NCI-H1930 (cell line): ENCODE measurements around the gene MRO.
"Not testable (repeated sequence)": the region's sequence is repeated elsewhere in the genome, so short reads cannot be mapped to it uniquely, and the experiment has no call there.

Source experiments
- DNase-seq, 2 experiments: peaks; one replicate each; lab custom pipeline; 2025; lab: John Stamatoyannopoulos, UW

MRO gene

DNA sequence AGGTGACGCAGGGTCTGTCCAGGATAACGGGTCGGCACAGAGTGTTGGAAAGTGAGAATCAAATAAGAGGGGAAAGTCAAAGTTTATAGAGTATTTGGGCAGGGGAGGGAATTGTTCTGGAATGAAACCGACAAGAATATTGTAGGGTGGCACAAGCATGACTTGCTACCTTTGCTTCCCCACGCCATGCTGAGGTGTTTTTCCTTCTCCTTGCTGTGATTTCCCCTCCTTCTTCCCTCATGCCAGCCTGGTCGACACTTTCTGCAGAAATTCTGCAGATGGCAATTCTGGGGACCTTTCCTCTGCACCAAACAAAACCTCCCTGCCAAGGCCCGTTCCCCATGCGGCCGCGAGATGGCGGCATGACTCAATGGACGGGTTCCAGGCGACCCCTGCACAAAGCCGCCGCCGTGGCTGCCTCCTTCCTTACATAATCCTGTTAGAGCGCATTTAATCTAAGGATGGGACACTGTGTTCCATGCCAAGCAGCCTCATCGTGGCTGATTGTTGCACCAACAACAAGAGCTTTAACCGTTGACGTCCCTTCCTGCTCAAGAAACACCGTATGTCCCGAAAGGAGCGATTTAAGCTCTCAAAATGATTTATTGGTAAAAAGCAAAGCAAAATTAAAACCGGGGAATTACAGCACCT is at the start of gene MRO:
MRO (minus strand) TSS at position 289 of the 651 bp plus-strand sequence. CDS start 10,616 bp downstream, outside the sequence.
- peak; percentile 77 to 80 for DNase-seq

DNA sequence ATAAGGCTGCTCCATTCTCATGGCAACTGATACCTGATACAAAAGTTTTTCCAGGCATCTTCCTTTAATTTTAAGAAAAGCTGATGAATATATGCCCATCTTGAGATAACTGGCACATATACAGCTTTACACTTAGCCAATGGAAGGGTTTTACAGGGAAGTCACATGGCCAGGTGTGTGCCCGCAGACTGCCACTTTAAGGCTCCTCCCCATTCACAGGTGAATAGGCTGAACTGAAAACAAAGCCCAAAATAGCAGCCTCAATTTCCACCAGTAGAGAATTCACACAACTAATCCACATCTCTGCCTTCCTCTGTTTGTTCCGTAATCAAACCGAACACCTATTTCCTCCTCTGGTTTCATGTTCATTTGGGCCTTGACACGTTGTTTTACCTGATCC is 49.3 kb upstream of the MRO start:
- DNase-seq = no peak

DNA sequence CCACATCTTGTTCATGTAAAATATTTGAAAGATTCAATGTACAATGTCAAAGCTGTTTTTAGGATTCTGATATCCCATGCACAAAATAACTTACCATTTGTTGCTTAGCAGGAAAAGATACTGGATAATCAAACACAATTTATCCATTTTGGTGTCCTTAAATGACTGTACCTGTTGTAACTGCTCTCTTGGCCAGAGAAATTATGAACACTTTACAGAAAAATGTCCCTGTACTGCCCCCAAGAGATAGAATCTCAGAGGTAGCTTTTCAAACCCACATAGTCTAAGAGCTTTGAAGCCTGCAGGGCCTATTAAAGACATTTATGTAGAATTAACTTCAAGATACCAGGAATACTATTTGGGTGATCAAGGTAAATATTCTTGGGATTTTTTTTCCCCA is 46.9 kb upstream of the MRO start:
- no peak for DNase-seq

DNA sequence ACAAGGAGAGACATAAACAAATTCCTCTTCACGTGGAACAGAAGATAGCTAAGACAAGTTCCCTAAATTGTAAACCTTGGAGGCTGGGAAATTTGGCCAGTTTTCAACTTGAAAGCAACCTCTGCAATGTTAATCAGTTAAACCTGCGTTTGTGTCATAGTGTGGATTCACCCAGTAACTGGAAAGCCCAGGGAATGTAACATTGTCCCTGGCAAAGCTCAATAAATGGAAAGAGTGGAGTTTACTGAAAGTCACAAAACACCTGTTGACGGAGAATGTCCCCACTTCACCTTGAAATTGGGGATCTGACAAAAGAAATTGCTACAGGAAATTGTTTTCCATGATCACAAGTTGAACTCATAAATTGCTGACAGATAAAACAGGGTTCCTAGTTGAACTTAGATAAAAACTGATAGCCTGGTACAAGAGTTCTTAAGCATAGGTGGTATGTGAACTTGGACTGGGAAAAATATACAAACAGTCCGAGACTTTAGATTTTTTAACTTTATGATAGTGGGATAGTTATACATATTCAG is 44.1 kb upstream of the MRO start:
- no peak for DNase-seq

DNA sequence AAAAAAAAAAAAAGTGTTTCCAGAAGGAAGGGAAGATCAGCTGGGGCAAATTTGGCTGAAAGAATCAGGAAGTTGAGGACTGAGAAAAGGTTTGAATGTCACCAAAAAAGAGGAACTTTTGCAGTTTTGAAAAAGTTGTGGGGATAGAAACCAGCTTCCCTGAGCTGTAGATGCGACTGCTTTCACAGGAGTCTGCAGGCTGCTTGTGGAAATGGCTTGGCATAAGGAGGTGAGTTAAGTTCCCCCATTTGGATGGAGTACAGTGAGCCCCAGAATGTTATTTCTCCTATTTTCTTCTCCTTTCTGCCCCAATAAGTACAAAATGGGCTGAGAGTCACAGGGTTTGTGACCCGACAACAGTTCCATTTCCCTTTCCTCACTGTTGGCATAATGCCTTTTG is 42.6 kb upstream of the MRO start:
- DNase-seq = no peak

DNA sequence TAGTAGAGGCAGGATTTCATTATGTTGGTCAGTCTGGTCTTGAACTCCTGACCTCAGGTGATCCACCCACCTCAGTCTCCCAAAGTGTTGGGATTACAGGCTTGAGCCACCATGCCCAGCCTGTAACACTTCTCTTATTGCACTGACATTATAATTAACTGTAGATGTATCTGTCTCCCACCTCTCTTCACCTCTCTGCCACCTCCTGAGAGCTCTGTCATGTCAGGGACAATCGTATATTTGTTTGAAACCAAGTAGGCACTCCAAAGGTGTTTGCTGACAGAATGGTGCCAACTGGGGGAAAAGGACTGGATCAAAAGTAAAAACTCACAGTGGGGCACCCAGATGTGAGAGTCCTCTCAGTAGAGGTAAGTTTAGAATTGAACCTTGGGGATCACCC is 41.8 kb upstream of the MRO start:
- no peak for DNase-seq

DNA sequence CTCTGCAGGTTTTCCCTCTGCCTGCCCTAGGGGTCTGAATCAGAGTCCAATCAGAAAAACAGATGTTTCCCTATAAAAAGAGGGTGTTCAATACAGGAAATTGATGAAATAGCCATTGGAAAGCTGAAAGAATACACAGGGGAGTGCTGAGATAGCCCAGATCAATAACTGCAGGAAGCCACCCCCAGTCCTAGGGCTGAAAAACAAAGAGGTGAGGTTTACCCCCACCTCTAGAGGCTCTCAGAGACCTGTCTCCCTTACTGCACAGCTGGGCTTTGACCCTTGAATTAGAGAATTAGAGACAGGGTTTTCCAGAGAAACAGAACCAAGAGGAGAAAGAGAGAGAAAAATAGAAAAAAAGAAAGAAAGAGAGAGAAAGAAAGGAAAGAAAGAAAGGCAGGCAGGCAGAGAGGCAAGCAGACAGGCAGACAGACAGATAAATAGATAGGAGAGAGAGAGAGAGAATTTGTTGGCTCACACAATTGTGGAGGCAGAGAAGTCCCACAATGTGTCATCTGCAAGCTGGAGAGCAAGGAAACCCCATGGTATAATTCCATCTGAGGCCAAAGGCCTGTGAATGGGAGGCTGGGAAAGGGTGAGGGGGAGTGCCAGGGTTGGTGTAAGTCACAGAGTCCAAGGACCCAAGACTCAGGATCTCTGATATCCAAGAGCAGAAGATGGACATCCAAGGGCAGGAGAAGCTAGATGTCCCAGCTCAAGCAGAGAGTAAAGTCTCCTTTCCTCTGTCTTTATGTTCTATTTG is 40.2 kb upstream of the MRO start:
- no peak for DNase-seq

DNA sequence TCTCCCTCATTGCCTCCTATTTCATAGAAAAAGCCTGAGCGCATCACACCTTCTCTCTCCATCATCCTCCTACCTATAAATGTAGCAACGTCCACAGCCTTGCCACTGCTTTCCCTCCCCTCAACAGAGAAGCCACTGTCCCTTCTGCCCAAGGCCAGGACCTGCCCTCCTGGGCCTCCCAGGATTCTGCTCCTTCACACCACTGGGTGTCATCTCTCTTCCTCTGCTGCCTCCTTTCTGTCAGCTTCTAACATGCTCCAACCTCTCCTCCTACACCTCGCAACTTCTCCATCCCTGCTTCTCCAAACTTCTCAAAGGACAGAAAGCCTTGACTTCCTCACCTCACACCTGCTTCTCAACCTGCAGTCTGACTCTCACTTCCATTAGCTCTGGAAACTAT is 37.9 kb upstream of the MRO start:
- no peak for DNase-seq

DNA sequence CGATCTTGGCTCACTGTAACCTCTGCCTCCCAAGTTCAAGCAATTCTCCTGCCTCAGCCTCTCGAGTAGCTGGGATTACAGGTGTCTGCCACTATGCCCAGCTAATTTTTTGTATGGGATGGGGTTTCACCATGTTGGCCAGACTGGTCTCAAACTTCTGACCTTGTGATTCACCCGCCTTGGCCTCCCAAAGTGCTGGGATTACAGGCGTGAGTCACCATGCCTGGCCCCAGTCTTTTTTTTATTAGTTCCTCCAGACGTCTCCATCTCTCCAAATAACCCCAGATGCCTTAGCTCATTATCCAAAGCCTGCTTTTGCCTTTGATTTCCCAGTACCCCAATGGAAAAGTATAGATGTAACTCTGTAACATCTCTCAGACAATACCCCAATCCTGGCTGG is 37.4 kb upstream of the MRO start:
- not testable (repeated sequence) for DNase-seq

DNA sequence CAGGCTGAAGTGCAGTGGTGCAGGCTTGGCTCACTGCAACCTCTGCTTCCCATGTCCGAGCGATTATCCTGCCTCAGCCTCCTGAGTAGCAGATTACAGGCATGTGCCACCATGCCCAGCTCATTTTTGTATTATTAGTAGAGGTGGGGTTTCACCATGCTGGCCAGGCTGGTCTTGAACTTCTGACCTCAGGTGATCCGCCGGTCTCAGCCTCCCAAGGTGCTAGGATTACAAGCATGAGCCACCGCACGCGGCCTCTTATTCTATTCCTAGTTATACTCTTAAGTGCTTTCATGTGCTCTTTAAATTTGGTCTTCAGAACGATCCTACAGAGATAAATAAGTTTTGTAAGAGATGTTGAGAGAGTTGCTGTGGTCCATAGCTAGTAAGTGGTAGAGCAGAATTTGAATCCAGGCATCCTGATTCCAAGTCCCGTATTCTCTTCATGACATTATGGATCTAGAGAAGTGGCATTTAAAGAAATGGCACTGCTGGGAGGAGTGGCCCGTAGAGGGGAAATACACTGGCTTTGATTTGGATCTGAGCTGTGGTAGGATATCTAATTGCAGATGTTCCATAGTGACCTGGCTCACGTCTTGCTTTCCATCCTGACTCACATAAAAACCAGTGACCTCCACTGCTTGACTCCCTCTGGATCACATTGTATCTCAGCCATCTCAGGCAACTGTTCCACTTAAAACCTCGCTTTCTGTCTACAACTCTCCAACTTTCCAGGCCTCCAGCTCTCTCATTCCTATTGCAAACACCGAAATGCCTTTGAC is 36.4 kb upstream of the MRO start:
- DNase-seq = no peak

DNA sequence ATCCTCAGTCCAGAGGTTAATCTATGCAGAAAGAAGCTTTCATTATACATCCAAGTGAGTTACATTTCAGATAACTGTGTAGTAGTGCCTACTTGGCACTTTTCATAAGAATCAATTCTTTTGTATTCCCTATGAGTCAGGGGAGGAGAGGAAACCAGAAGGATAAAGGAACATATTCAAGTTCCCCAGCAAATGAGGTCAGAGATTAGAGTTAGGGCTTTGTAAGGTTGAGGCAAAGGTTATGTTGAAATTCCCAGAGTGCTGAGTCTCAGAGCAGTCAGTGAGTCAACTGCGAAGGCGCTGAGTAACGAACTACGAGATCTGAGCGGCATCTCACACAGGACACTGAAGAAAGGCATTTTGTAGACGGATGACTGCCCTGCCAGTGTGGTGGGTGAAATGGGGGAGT is 34.1 kb upstream of the MRO start:
- no peak for DNase-seq

DNA sequence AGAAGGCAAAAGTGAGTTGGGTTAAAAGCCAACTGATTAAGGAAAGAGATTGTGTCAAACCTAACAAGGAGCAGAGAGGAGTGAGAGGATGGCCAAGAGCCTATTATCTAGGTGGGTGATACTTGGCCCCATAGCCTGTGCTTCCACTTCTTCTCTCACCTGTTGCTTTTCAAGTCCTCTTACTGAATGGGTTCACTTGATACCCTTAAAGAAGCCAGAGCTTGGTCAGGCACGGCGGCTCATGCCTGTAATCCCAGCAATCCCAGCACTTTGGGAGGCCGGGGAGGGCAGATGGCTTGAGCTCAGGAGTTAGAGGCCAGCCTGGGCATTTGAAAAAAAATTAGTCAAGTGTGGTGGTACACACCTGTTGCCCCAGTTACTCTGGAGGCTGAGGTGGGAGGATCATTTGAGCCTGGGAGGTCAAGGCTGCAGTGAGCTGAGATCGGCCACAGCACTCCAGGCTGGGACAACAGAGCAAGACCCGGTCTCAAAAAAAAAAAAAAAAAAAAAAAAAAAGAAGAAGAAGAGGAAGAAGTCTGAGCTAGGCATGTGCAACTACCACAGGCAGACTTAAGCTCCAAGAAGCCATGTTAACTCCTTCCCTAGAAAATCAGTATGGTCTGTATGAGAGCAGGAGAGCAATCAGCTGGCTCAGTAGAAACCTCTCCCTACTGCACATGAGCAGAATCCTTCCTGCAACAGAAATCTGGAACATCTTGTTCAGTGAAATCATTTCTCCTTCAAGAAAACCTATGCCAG is 30.7 kb upstream of the MRO start:
- DNase-seq = no peak

DNA sequence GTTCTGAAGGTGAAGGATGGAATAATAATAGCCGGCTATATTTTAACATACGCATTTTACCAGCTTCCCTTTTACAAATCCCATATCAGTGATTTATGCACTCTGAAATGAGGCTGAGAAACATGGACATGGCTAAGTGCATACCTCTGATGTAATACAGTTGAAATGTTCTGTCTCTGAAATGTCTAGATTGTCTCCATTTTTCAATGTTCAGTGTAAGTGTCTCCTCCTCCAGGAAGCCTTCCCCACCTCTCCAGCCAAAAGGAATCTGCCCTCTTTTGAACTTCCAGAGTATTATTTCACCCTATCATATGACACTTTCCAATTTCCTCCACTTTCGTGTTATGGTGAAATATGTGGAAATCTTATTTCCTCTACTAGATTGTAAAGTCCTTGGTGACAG is 29.6 kb upstream of the MRO start:
- DNase-seq = no peak

DNA sequence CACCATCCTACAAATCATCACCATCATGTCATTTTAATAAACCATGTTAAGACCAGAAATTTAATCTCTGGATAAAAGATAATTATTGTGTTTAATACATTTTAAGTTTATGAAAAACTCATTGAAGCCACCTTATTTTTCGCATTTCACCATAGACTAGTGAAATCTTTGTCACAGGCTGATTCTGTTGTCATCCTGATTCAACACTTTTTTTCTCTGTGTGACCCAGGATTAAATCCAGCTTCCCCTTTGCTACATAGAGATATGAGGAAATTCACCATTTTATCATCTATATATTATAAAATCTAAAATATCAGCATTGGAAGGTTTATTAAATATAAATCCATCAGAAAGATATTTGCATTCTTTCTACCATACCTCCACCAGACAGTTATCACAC is 29.2 kb upstream of the MRO start:
- no peak for DNase-seq

DNA sequence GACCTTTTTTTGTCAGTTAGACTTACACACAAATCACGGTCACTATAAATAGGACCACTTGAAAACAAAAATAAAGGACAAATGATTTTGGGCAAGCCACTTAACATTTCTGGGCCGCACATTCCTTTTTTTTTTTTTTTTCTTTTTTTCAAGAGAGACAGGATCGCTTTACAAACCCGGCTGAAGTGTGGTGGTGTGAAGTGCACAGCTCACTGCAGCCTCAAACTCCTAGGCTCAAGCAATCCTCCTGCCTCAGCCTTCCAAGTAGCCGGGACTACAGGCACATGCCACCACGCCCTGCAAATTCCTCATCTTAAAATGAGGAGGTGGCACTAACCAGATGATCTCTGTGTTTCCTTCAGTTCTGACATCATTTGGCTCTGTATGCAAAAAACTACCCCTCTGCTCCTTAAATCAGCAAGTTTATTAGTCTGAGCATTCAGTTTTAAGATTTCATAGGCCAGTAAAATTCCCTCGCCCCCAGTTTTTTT is 28.3 kb upstream of the MRO start:
- no peak for DNase-seq

DNA sequence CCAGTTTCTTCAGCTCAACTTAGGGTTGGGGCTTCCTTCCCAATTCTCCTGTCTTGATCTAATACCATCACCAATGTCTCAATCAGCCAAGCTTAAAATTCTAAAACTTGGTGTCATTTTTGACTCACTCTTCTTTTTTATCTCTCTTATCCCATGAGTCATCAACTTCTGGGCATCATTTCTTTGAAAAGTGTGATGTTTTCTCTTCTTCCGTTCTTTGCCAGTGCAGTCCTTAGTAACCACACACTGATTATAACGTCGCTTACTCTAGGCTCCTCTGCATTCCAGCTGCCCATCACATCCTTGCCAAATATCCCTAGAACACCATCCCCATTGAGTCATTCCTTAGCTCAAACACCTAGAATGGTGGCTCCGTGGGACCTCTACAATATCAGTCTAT is 27.4 kb upstream of the MRO start:
- DNase-seq = no peak

DNA sequence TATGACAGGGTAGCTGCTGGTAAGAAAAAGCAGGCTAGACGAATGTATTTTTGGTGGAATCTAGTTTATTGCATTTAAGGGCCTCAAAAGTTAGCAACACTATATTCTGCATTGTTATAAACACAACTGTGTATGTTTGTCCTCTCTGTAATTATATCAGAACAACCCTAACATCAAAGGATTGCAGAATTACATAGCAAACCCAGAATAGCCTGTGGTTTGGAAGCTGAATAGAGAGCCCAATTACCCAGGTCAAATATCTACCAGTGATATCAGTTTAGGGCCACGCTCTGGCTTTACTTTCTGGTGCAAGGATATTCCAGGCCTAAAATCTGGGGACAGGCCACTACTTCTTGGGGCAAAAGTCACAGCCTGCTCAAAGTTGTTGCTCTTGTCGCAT is 25.1 kb upstream of the MRO start:
- DNase-seq = no peak

DNA sequence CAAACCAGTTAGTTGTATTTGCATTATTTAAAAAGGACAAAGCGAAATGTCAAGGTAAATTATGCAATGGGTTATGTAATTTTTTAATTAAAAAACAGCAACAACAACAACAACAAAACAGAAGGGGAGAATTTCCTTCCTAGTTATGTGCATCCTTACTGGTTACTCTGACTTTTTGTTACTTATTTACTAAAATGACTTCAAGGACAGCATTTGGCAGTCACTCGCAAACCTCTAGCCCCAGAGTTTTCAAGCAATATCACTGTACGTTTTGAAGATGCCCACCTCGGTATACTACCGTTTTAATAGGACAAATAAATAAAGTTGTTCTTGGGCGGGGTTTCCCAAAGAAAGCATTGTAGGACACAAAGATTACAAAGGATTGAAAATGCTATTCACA is 24.7 kb upstream of the MRO start:
- no peak for DNase-seq

DNA sequence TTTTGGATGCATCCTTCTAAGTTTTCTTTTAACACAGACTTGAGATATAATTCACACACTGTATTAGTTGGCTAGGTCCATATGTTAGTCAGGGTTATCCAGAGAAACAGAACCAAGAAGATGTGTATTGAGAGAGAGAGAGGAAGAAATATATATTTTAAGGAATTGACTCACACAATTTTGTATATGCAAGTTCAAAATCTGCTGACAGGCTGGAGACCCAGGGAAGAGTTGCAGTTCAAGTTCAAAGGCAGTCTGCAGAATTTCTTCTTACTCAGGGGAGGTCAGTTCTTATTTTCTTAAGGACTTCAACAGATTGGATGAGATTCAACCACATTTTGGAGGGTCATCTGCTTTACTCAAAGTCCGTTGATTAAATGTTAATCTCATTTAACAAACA is 23.0 kb upstream of the MRO start:
- DNase-seq = no peak

DNA sequence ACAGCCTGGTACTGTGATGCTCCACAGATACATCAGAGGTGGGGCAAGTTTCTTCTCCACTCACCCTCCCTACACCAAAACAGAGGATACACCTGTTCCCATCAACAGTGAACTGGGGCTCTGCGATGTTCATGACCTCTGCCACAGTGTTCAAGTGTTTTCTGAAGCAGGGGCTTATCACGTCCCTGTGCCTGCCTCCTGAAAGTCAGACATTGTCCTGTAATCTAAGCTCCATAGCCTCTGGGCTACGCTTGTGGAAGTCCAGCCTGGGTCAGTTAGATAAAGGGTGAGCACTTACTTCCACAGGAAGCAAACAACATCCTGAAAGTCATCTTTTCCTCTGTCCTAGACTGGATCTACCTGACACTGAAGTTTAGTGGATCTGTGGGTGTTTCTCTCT is 20.2 kb upstream of the MRO start:
- DNase-seq = no peak

DNA sequence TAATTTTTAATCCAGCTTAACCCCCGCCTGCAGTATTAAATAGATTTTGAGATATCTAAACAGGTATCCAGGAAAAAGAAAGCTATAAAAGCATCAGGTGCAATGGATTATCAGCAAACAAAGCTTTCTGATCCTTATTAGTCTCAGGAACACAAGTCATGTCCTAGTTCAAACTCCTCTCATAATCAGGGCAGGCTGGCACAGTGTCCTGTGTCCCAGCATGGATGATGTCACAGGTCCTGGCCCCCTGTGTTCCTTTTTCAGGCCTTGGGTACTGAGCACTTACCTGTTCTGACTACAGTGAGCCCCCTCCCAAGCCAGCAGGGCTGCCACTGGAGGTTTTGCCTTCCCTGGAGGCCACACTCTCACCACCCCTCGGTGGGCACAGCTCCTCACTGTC is 19.5 kb upstream of the MRO start:
- no peak for DNase-seq

DNA sequence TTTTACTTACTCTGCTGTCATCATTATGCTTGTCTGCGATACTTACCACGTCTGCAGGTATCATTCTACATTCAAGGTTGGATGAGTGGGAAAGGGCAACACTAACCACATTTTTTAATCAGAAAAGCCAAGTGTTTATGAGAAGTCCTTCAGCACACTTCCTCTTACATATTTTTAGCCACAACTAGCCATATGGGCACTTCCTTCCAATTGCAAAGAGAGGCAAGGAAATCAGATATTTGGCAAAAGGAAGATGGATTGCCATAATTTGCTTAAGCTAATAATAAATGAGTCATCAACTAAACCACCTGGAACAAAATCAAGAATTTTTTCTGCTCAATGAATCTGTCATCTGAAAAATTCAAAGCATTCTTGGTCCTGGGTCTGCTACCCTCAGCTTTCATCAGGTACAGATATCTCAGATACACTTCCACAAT is 16.7 kb upstream of the MRO start:
- DNase-seq = no peak
